GM21529 (cell line): ENCODE results near the gene TIMM29.
A peak's percentile ranks its signal among the peaks of the same experiment; 100 is the strongest.

Experiments used
- ATAC-seq: cut with Tn5 transposase; IDR thresholded peaks from one replicate; pipeline ENCODE4 v1.9.1; 2021; ENCODE audit not compliant: unreplicated experiment

TIMM29 gene

GRCh38 chr19:10928563-10929401 is at the start of gene TIMM29, which contains the start of gene YIPF2:
TSS of gene TIMM29 (plus strand) at chr19:10928811. CDS start at chr19:10928823, 12 bp downstream.
TSS of gene YIPF2 (minus strand) at chr19:10928639. CDS start at chr19:10928410, 229 bp downstream.
- peak; percentile 80 for ATAC-seq

- ATAC-seq, result no peak
Measured at GRCh38 chr19:10881403-10882107, 47.1 kb upstream of the TIMM29 start.

- ATAC-seq, result no peak
Measured at GRCh38 chr19:10882108-10882457, 46.5 kb upstream of the TIMM29 start.

GRCh38 chr19:10884274-10884673 is 44.3 kb upstream of the TIMM29 start:
- ATAC-seq, result no peak

- no peak for ATAC-seq
Measured at GRCh38 chr19:10885201-10886169, 43.1 kb upstream of the TIMM29 start.

- no peak for ATAC-seq
Measured at GRCh38 chr19:10887616-10888367, 40.8 kb upstream of the TIMM29 start.

- ATAC-seq, result no peak
Measured at GRCh38 chr19:10888421-10888866, 40.2 kb upstream of the TIMM29 start.

GRCh38 chr19:10889880-10890279 is 38.7 kb upstream of the TIMM29 start:
- ATAC-seq, result no peak

- no peak for ATAC-seq
Measured at GRCh38 chr19:10891405-10892086, 37.1 kb upstream of the TIMM29 start.

- no peak for ATAC-seq
Measured at GRCh38 chr19:10892256-10892655, 36.4 kb upstream of the TIMM29 start.

- ATAC-seq, result no peak
Measured at GRCh38 chr19:10894911-10895213, 33.7 kb upstream of the TIMM29 start.

- no peak for ATAC-seq
Measured at GRCh38 chr19:10895363-10895762, 33.2 kb upstream of the TIMM29 start.

- no peak for ATAC-seq
Measured at GRCh38 chr19:10895920-10896319, 32.7 kb upstream of the TIMM29 start.

GRCh38 chr19:10896851-10897526 is 31.6 kb upstream of the TIMM29 start:
- ATAC-seq, result no peak

GRCh38 chr19:10898633-10899032 is 30.0 kb upstream of the TIMM29 start:
- no peak for ATAC-seq

GRCh38 chr19:10899151-10899653 is 29.4 kb upstream of the TIMM29 start:
- ATAC-seq, result no peak

- no peak for ATAC-seq
Measured at GRCh38 chr19:10907925-10908324, 20.7 kb upstream of the TIMM29 start.

GRCh38 chr19:10908380-10908960 is 20.1 kb upstream of the TIMM29 start:
- no peak for ATAC-seq
